GM10847 (cell line): ENCODE results near the gene ARAP3.

Experiments
- POLR2A ChIP-seq: IDR thresholded peaks from 2 replicates; pipeline ENCODE4 v1.6.1; 2011; ENCODE audit not compliant: insufficient read length; ENCODE audit errors: extremely low read depth

ARAP3 gene

DNA sequence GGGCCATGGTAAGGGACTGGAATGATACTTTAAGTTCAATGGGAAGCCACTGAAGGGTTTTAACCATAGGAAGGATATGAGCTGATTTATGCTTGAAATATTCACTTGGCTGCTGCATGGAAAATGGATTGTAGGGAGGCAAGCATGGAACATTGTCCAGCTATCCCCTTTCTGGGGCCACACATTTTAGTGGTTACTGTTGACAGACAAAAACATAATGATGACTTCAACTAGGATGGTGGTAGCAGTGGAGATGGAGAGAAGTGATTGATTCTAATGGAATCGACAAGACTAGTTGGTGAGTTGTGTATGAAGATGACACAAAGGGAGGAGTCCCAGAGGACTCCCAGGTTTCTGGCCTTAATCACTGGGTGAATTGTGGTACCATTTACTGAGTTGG lies 24.6 kb downstream of the ARAP3 start:
- TF ChIP-seq POLR2A = no peak

DNA sequence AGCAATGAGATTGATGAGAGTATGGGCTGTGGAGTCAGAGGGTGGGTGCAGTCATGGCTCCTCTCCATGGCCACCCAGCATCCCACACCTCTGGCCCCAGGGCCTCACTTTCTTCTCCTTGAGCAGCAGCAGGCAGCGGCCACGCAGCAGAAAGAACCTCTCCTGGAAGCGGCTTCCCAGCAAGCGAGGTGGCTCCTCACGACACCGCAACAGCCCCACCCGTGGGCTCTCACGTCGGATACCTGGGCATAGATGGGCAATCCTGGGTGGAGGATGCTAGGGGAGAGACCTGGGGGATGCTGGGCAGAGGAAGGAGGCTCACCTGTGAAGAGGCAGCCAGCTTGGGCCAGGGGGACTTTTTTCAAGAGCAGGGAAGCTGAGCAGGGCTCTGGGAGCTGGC lies 25.6 kb downstream of the ARAP3 start:
- TF ChIP-seq POLR2A = no peak

DNA sequence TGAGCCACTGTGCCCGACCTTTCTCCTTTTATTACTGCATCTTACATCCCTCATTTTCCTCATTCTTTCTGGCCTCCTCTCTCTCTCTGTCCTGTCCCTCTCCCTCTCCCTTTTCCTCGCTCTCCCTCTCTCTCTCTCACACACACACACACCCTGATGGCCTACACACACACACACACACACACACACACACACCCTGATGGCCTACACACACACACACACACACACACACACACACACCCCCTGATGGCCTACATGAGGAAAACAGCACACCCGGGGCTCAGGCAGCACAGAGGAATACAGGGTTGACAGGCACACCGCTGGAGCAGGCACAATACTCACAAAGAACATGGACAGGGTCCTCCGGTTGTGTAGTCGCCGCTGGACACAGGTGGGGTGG lies 27.0 kb downstream of the ARAP3 start:
- no peak for TF ChIP-seq POLR2A

DNA sequence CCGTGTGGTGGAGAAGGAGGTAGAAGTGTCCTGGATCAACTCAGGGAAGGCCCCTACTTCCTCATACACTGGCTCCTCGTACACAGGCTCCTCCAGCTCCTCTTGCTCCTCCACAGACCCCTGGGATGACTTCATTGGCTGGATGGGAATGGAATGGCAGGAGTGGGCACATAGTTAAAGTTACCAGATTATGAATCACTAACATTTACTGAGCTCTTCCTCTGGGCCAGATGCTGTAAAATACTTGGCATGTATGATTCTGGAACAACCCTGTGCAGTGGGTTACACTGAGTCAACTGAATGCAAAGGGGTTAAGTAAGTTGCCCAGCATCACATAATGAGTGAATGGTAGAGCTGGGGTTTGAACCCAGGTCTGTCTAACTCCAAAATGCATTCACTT lies 27.7 kb downstream of the ARAP3 start:
- no peak for TF ChIP-seq POLR2A

DNA sequence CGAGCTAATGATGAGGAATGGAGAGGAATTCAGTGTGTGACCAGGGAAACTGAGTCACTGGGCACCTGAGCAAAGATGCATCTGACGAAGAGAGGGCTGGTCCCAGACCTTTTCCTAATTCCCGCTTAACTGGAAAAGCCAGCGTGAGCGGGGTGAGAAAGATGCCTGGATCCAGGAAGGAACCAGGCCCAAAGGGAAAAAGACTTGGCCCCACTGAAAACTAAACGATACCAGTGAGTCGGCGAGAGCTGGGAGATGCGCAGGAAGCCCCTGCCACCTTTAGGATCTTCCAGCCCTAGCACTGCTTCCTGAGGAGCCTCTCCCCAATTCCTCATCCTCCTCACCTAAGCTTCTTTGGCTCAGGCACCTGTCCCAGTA lies 30.3 kb downstream of the ARAP3 start:
- TF ChIP-seq POLR2A = no peak

DNA sequence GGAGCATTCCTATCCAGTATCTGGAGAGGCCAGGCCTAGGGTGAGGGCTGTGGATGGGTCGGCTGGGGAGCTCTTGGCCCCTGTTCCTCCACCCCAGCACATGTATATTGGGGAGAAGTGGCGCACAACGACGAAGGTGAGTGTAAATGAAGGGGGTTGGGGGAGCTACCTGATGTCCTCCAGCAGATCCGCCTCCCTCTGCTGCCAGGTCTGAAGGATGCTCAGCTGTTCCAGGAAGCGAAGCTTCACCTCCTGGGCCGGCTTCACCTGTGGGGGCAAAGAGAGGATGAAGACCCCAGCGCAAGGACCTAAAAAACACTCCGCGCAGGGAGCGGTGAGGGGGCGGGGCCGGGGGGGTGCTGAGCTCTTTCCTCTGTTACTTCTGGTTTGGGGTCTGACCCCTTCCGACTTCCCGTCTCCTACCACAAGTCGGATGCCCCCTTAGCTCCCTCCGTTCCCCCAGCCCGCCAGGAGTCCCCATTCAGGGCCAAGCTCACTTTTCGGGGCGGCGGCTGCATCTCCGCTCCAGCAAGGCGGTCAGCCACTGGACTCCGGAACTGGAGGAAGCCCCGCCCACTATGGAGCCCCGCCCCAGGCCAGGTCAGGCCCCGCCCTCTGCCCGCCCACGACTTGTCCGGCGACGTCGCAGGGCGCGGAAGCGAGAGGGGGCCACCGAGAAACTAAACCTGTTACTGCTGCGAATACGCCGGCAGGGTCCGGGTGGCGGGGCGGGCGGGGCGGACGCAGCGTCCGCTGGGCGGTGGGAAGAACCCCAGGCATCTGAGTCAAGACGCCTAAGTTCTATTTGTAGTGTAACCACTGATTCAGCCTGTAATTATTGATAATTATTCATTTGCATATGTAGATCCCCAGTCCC lies 30.9 kb downstream of the ARAP3 start, which contains the start of gene FCHSD1:
TSS of gene FCHSD1 (minus strand) at position 568 of the 877 bp plus-strand sequence. CDS start at position 518, 50 bp downstream.
- TF ChIP-seq POLR2A = peak; percentile 45

- no peak for TF ChIP-seq POLR2A
Observed at GRCh38 chr5:141649972-141650371, 32.1 kb downstream of the ARAP3 start.

DNA sequence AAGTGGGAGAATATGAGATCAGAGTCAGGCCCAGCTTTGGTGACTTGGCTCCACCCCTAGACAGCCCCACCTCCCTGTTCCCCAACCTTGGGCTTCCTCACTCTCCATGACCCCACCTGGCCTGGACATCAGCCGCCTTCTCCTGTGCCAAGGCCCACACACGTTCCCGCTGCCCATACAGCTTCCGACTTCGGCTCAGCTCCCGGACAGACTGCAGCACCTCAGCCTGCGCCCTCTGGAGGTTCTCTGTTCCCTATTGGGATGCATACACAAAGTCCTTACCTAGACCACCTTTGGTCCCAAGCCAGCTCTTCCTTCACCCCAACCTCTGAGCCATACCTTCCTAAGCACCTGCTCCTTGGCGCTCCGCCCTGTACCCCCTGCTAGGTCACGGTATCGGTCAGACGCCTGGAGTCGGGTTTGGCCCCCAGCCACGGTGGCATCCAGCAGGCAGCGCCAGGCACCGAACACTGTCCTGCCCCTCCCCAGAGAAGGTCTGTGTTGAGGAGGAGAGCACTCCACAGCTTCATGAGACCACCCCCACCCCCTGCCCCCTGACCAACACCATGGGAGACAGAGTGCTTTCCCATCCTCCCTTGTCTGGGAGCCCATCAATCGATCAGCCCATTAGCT lies 32.9 kb downstream of the ARAP3 start:
- no peak for TF ChIP-seq POLR2A

- no peak for TF ChIP-seq POLR2A
Observed at GRCh38 chr5:141647851-141648250, 34.2 kb downstream of the ARAP3 start.

DNA sequence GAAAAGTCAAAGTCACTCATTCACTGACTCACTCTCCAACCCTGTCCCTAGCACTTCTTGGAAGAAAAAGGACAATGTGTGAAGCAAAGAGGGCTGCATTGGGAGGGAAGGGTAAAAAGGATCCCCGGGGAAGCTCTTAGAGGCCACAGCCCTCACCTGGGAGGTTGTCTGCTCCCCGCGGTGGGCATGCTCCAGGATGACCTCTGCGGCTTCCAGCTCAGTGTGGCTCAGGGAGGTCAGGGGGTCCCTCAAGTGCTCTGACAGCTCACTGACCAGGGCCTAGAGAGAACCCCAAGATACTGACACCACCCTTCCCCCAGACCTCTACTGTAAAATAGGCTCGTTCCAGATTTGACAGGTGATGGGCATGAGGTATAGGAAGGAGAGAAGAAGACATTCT lies 34.8 kb downstream of the ARAP3 start:
- TF ChIP-seq POLR2A = no peak

- no peak for TF ChIP-seq POLR2A
Observed at GRCh38 chr5:141646026-141646425, 36.0 kb downstream of the ARAP3 start.

GRCh38 chr5:141641634-141642267 lies 40.3 kb downstream of the ARAP3 start:
- no peak for TF ChIP-seq POLR2A

DNA sequence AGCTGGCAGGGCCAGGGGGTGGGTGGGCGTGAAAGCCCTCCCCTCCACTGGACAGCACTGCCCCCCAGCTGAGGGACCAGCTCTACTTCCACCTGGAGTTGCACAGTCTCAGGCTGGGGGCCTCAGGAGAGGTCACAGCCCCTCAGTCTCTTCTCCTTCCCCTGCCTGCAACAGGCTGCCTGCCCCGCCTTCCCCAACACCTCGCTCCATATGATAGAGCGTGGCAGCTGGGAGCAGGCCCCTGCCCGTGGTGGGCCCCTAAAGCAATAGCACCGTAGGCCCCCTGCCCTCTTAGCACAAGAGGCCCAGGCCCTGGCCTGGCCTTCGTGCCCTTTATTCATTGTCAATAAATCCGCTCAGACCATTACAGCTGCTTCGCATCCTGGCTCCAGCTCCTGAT lies 41.3 kb downstream of the ARAP3 start:
- no peak for TF ChIP-seq POLR2A

GRCh38 chr5:141640051-141640415 lies 42.0 kb downstream of the ARAP3 start:
- no peak for TF ChIP-seq POLR2A

DNA sequence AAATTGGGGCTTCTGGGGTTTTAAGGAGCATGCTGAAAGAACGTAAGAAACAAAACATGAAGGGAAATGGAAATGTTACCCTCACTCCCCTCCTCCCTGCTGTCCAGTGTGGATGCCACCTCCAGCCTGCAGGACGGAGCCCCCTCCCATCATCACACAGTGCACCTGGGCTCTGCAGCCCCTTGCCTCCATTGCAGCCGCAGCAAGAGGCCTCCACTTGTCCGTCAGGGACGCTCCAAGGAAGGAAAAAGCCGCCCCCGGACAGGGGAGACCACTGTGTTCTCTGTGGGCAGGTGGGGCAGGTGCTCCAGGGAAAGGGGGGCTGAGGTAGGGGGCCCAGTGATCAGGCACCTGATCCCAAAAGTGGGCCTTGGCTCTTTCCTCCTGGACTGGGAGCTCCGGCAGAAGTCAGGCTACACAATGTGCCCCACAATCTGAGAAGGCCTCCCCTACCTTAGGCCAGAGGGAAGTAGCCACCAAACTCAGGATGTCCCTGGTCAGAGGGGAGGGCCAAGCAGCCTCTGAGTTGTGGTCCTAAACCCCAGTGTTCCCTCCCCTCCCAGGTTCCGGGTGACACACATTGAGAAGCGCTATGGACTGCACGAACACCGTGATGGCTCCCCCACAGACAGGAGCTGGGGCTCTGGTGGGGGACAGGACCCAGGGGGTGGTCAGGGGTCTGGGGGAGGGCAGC lies 42.5 kb downstream of the ARAP3 start:
- TF ChIP-seq POLR2A = no peak
